Adipocyte (in vitro differentiated cells): Measurements from ENCODE around the gene FAM186B.

Source experiments
- DNase-seq: peaks from one replicate; pipeline ENCODE4 v3.0.0-alpha.2; 2015; ENCODE audit warnings: low read depth
- H3K27me3 ChIP-seq: replicated peaks from 2 replicates; pipeline ENCODE4 v1.7.0; 2013; ENCODE audit warnings: mild to moderate bottlenecking, low read length, moderate library complexity; ENCODE audit not compliant: control insufficient read depth, insufficient read depth
- H3K36me3 ChIP-seq: 2 replicates; pipeline ENCODE4 v1.7.0; 2013; ENCODE audit warnings: low read length, mild to moderate bottlenecking, moderate library complexity; ENCODE audit not compliant: control insufficient read depth, insufficient read depth, severe bottlenecking
- H3K4me1 ChIP-seq: 2 replicates; pipeline ENCODE4 v1.7.0; 2013; ENCODE audit warnings: mild to moderate bottlenecking, low read length, moderate library complexity; ENCODE audit not compliant: control insufficient read depth, insufficient read depth
- H3K4me3 ChIP-seq: 2 replicates; pipeline ENCODE4 v1.7.0; 2013; ENCODE audit warnings: mild to moderate bottlenecking, low read length, moderate library complexity
- H3K9ac ChIP-seq: 2 replicates; pipeline ENCODE4 v1.7.0; 2013; ENCODE audit warnings: mild to moderate bottlenecking, low read length, moderate library complexity
- H3K9me3 ChIP-seq: 2 replicates; pipeline ENCODE4 v1.7.0; 2013; ENCODE audit warnings: mild to moderate bottlenecking, low read length, moderate library complexity; ENCODE audit not compliant: control insufficient read depth

FAM186B gene

DNA sequence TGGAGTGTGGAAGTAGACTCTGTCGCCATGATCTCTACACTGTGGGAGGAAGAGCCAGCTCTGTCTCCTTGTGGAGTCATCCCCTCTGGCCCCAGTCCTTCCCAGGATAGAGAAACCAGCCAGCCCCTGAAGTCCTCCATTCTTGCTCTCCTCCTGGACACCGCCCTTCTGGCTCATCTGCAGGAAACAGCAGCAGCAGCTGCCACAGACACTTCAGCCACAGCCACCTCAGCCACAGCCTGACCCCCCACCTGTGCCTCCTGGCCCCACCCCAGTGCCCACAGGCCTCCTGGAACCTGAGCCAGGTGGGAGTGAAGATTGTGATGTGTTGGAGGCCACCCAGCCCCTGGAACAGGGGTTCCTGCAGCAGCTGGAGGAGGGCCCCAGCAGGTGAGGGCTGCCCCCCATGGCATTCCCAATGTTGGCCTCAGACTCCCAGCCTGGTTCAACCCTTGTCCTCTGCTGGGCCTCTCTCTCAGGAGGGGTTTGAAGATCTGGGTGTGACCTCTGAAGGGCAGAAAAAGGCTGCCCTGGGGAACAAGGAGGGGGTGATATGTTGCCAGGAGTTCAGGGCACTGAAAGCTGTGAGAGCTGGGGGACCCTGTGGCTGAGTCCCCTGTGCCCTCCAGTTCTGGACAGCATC, 28.4 kb upstream of the FAM186B start:
- H3K36me3 ChIP-seq = peaks cover 9% of the 10 kb centered on the region
- no peak overlapping the region for H3K4me3 ChIP-seq
- H3K27me3 ChIP-seq = no peaks in the 10 kb centered on the region
- H3K9me3 ChIP-seq = no peaks in the 10 kb centered on the region
- H3K9ac ChIP-seq = no peak overlapping the region
- peaks cover 8% of the 10 kb centered on the region for H3K4me1 ChIP-seq
- no peak for DNase-seq

DNA sequence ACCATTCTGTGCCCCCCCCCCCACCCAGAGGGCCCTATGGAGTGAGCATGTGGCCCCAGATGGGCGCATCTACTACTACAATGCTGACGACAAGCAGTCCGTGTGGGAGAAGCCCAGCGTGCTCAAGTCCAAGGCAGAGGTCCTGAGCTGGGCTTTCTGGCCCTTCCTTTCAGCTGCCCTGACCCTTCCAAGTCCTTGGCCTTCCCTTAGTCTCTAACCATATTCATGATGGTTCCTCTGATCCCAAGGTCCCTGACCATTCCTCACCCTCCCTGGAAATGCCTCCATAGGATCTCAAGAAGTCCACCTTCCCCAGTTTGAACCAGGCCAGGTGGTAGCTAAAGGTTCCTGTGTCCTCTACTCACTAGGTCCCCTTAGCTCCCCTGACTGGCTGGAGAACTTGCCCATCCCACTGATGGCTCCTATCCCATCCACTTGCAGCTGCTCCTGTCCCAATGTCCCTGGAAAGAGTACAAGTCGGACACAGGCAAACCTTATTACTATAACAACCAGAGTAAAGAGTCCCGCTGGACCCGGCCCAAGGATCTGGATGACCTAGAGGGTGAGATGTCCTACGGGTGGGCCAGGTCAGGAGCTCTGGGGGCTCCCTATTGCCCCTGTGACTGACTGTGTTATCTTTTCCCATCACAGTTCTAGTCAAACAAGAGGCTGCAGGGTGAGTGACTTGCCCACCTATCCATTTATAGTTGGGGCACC, 27.7 kb upstream of the FAM186B start:
- no peak overlapping the region for H3K4me3 ChIP-seq
- no peak for DNase-seq
- peaks cover 9% of the 10 kb centered on the region for H3K36me3 ChIP-seq

DNA sequence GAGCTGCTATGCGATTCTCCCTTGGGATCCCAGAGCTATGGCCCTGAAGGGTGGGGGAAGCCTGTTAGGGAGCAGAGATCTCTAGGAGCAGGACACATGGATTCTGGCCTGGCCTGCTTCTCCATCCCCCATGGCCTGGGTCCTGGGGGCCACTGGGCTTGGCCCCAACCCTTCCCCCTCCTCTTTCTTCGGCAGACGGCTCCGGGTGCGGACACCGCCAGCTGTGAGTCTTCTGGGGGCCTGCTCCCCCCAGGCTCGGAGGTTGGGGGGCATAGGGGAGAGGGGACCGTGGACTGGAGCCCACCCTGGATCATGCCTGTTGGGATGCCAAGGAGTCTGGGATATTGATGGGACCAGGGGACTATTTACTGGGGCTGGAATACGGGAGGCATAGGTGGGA, 27.0 kb upstream of the FAM186B start:
- no peak for DNase-seq
- Histone ChIP-seq H3K4me1 (peaks cover 11% of the 10 kb centered on the region), H3K4me3 (no peak overlapping the region), H3K9ac (no peak overlapping the region), H3K36me3 (peaks cover 9% of the 10 kb centered on the region), H3K9me3 (no peaks in the 10 kb centered on the region), H3K27me3 (no peaks in the 10 kb centered on the region)

More for the DNA sequence above, 27.7 kb upstream of the FAM186B start:
- no peaks in the 10 kb centered on the region for H3K27me3 ChIP-seq
- no peak overlapping the region for H3K9ac ChIP-seq
- H3K4me1 ChIP-seq = peaks cover 8% of the 10 kb centered on the region
- no peaks in the 10 kb centered on the region for H3K9me3 ChIP-seq

DNA sequence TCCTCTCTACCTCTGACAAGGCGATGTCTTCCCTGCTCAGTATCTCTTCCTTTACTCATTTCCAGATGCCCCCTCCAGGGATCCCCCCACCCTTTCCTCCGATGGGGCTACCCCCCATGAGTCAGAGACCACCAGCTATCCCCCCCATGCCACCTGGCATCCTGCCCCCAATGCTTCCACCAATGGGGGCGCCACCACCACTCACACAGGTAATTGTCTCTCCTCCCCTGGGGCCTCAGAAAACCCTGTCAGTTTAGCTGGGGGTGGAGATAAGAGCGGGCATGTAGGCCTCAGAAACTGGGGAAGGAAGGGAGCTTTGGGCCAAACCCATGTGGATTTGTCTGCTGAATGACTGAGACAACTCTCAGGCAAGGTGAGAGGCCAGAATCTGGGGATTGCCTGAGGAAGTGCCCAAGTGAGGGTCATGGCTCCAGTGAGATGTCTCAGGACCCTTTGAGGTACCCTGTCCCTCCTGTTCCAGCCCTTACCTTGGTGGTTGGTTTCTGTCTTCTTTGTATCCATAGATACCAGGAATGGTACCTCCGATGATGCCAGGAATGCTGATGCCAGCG, 26.0 kb upstream of the FAM186B start:
- H3K36me3 ChIP-seq = peaks cover 9% of the 10 kb centered on the region
- no peak for DNase-seq
- no peaks in the 10 kb centered on the region for H3K9me3 ChIP-seq
- H3K9ac ChIP-seq = no peak overlapping the region
- H3K27me3 ChIP-seq = no peaks in the 10 kb centered on the region
- H3K4me3 ChIP-seq = no peak overlapping the region
- peaks cover 6% of the 10 kb centered on the region for H3K4me1 ChIP-seq

DNA sequence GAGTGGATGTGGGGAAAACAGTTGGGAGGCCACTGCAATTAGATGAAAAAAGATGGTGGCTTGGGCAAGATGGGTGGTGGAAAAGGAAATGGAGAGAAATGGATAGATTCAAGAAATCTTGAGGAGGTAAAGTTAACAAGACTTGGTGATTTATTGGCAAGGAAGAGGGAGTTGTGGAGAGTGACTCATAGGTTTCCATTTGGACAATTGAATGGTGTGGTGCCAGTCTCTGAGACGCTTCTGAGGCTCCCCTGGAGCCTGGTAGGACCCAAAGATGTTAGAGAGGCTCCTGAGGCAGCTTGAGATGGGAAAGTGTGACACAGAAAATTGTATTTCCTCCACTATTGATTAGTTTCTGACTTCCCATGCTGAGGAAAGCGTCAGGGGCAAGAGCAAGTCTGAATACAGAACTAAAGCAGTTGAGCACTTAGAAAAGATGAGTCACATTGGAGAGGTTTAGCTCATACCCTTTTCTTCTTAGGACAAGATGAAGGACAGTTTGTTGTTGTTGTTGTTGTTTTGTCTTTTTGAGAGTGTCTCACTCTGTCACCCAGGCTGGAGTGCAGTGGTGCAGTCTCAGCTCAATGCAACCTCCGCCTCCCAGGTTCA, 22.4 kb upstream of the FAM186B start:
- Histone ChIP-seq H3K36me3 (peaks cover 5% of the 10 kb centered on the region), H3K9me3 (no peaks in the 10 kb centered on the region), H3K9ac (no peak overlapping the region), H3K27me3 (no peaks in the 10 kb centered on the region), H3K4me1 (peaks cover 12% of the 10 kb centered on the region), H3K4me3 (no peak overlapping the region)
- DNase-seq = no peak

DNA sequence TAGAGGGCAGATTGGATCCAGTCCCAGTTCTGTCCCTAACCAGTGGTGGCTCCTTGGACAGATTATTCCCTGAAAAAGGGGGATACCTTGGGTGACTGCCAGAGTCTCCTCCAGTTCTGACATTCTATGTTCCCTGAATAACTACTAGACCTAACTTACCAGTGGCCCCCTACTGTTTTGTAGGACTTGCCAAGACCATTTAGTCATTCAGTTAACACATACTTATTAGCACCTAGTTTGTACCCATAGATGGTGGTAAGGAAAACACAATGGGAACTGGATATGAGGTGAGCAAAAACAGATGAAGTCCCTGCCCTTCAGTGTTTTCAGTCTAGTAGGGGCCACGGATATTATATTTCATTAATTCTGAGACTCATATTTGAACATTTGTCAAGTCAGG, 21.4 kb upstream of the FAM186B start:
- H3K36me3 ChIP-seq = peaks cover 2% of the 10 kb centered on the region
- H3K4me1 ChIP-seq = peaks cover 21% of the 10 kb centered on the region
- H3K27me3 ChIP-seq = no peaks in the 10 kb centered on the region
- no peaks in the 10 kb centered on the region for H3K9me3 ChIP-seq
- H3K4me3 ChIP-seq = no peak overlapping the region
- DNase-seq = no peak
- no peak overlapping the region for H3K9ac ChIP-seq

DNA sequence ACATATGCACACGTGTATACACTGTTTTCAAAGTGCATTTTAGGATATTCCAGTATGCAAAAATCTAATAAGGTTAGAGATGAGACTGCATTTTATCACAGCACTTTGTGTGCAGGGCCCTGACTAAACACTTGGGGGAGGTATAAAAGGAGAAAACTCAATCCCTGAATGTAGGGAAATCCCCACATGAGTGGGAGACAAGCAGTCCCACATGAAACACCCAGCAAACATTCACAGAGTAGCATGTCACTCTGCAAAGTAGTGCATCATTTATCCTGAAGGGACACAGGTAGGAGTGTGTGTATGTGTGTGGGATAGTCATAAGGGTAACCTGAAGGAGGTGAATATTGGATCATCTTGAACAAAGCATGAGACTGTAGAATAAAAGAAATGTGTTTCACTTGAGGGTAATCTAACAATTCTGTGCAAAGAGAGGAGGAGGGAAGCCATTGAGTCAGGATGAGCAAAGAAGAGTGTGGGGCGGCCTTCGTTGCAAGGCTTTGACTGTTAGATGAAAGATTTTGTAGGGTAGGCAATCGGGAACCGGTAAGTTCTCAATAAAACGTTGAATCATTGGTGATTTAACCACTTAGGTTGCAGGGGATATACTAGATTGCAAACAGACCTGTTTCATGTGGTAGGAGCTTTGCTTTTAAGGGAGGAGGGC, 20.9 kb upstream of the FAM186B start:
- Histone ChIP-seq H3K9me3 (no peaks in the 10 kb centered on the region), H3K9ac (no peak overlapping the region), H3K4me1 (peaks cover 26% of the 10 kb centered on the region), H3K4me3 (no peak overlapping the region), H3K27me3 (no peaks in the 10 kb centered on the region), H3K36me3 (no peaks in the 10 kb centered on the region)
- DNase-seq = no peak

DNA sequence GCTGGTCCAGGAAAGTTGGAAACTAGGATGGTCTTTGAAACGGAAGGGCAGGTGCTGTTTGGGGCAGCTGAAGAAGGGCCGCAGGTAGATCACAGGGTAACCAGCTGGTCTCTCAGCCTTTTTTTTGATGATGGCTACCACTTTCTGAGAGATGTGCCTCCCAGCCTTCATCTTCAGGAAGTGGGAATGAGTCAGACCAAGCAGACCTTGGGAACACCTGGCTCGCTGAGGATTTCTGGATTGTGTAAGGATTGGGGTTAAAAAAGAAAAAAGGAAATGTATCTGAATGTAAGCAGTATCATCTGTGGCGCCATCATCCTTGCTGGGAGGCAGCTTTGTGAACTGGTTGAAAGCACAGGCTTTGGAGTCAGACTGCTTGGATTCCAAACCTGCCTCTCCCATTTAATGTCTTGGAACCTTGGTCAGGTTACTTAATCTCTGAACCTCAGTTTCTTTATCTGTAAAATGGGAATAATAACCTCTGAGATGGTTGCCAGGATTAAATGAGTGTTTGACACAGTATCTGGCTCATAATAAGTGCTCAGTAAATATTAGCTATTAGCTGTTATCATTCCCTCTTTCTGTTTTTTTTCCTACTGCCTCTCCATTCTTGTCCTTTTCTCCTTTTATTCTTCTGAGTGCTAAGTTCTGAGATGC, 19.6 kb upstream of the FAM186B start:
- peak; percentile 21 for DNase-seq
- Histone ChIP-seq H3K27me3 (no peaks in the 10 kb centered on the region), H3K4me1 (peaks cover 26% of the 10 kb centered on the region), H3K9ac (no peak overlapping the region), H3K36me3 (no peaks in the 10 kb centered on the region), H3K9me3 (no peaks in the 10 kb centered on the region), H3K4me3 (no peak overlapping the region)

DNA sequence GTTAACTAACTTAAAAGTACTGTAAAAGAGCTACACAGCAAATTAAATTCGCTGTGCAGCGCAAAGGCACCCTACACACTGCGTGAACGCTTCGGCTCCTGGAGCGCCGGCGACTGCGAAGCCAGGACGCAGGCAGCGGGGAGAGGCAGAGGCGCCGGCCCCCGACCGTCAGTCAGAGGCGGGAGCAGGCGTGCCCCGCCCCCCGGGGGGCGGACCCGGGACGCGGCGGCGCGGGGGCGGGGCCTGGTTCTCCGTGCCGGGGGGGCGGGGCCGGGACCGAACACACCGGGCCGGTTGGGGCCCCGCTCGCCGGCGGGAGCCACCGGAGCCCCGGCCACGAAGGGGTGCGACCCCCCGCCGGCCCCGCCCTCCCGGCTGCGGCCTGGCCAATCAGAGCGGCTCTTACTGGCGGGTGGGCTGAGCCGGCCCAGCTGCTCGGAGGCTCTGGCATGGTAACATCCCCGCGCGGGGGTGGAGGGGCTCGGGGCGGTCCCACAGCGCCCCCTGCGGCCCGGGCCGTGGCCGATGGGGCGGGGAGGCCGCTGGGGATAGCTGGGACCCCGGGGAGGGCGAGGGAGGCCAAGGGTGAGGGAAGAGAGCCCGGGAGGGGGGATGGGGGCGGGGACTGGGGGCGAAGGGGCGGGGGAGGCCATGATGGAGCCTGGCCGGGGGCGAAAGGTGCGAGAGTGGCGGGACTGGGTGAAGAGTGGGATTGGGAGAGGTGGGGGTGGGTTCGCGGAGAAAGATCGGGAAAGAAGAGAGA, 17.9 kb upstream of the FAM186B start, which contains the start of gene PRPF40B:
PRPF40B (plus strand) TSS at position 420 of the 763 bp plus-strand sequence; CDS start at position 450, 30 bp downstream.
- Histone ChIP-seq H3K27me3 (no peaks in the 10 kb centered on the region), H3K9me3 (no peaks in the 10 kb centered on the region), H3K36me3 (no peaks in the 10 kb centered on the region), H3K9ac (peak within 1 kb of the TSS; percentile 93), H3K4me1 (peaks cover 38% of the 10 kb centered on the region), H3K4me3 (peak within 1 kb of the TSS; percentile 88)
- peak; percentile 94 for DNase-seq

DNA sequence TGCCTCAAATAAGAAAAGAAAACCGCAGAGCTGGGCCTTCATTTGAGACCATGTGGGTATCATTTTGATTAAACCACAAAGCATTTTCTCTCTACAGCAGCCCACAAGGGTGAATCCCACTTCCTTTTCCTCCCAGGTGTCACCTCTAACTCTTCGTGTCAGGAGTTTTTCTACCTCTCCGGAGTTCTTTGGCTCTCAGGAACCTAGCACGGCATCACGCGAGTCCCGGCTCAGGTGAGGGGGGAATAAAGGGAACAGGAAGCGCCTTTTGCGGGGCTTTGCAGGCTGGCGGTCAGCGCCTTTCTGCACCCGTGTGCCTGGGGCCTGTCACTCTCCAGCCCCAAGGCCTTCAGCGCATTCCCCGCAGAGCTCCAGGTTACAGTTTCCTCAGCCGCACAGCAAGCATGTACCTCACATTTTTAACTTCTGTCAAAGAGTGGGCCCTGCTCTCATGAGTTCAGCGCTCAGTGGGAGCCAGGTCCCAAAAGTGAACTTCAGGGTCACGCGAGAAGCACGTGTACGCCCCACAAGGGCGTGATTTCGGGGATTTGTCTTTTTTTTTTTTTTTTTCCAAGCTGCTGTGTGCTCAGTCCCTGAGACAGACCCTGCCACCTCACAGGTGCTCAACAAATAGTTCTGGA, 17.2 kb upstream of the FAM186B start:
- Histone ChIP-seq H3K36me3 (no peaks in the 10 kb centered on the region), H3K4me1 (peaks cover 39% of the 10 kb centered on the region), H3K4me3 (peak overlapping the region; percentile 88), H3K9me3 (no peaks in the 10 kb centered on the region), H3K9ac (peak overlapping the region; percentile 93), H3K27me3 (no peaks in the 10 kb centered on the region)
- no peak for DNase-seq
